HG03025 (cell line): ENCODE results near the gene PATL1.
A peak's percentile ranks its signal among the peaks of the same experiment; 100 is the strongest.
"Not testable (repeated sequence)": the region's sequence is repeated elsewhere in the genome, so short reads cannot be mapped to it uniquely, and the experiment has no call there.

Experiments used
- ATAC-seq: cut with Tn5 transposase; IDR thresholded peaks from one replicate; pipeline ENCODE4 v1.9.1; 2021; ENCODE audit warnings: mild to moderate bottlenecking, moderate library complexity; ENCODE audit not compliant: unreplicated experiment, low FRiP score

The PATL1 gene

DNA sequence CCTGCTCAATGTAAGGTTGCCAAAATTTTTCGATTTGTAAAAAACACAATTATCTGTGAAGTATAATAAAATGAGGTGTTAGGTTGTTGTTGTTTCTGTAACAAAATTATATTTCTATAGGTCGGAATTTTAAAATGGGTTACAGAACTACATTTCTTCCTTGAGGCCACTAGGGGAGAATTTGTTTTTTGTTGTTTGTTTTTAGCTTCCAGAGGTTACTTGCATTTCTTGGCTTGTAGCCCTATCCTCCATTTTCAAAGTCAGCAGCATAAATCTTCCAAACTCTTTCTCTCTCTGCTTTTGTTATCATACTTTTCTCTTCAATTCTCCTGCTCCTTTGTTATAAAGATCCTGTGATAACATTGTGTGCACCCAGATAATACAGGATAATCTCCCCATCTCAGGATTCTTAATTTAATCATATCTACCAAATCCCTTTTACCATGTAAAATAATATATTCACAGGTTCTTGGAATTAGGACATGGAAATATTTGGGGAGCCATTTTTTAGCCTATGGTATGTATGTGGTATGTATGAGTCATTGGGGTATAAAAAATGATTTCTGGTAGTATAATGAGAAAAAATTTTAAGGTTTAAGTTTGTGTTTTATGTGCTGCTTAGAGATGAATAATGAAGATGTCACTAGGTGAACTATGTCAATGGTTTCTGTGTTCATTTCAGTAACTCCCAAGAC lies 9.4 kb upstream of the PATL1 start:
- no peak for ATAC-seq

- no peak for ATAC-seq
These were observed 7.4 kb upstream of the PATL1 start for GRCh38 chr11:59676205-59676604.

GRCh38 chr11:59674291-59674690 lies 5.5 kb upstream of the PATL1 start:
- ATAC-seq: no peak

GRCh38 chr11:59673291-59673690 lies 4.5 kb upstream of the PATL1 start:
- ATAC-seq: no peak

- no peak for ATAC-seq
These were observed 2.6 kb upstream of the PATL1 start for GRCh38 chr11:59671471-59671870.

DNA sequence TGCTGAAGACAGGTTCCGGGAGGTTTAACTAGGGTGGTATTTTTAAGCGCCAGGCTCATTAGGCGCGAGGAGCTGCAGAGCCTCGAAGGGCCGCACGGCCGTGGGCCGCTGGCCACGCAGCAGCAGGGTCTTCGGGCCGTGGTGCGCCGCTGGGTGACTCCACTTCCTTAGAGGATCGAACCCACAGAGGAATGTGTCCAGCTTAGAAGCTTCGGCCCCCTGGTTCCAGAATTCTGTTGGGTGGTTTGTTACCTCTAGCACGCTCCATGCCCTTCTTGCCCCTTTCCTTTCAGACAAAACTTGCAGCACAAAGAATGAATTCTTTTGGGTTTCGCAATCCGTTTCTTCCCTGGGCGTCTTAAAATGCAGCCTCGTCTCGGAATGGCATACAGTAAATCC lies 773 bp upstream of the PATL1 start:
- ATAC-seq: no peak

DNA sequence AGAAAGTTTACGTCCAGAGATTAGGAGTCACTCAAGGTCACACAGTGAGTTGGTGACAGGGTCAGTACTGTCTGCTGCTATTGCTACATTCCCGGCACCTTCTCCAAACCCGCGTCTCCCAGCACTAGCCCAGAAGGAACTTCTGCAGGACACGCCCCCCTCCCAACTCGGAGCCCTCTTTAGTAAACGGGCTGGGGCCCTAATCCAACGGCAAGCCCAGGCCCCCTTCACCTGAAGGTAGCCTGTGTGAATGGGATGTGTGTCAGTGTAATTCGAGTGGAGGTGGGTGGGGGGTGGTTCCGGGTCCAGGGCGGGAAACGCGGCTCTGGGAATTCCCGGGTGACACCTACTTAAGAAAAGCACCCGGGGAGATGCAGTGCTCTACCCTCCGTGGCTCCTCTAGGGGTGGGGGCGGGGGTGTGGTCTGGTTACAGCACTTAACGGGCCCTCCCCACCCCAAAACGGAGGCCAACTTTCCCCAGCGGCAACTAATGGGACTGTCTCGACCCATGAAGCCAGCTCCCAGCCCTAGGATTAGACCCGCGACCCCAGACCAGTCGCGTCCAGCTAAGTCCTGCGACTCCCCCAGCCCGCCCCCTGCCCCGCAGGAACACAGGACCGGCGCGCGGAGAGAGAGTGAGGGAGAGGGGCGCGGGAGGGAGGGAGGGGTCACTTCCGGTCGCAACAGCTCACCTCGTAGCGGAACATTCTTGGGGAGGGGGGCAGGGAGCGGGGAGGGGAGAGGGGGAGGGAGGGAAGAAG lies 468 bp downstream of the PATL1 start:
- ATAC-seq: peak; percentile 35

GRCh38 chr11:59667812-59668187 lies 1.0 kb downstream of the PATL1 start:
- no peak for ATAC-seq

DNA sequence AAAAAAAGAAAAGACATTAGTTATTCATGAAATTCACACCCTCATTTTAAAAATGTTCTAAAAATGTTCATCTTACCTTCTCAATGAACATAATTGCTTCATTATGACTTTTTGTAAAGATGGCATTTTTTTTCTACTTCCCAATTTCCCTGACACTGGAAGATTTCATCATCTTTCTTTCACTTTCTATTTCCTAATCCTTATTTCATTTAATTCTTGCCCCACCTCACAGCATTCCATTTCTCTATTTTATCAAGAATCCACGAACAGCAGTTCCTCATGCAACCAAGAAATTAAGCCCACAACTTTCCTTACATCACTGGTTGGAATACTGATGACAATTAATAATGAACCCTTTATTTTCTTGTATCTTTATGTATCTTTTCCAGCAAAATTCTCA lies 1.9 kb downstream of the PATL1 start:
- no peak for ATAC-seq

- no peak for ATAC-seq
These were observed 8.2 kb downstream of the PATL1 start for GRCh38 chr11:59660621-59661020.

DNA sequence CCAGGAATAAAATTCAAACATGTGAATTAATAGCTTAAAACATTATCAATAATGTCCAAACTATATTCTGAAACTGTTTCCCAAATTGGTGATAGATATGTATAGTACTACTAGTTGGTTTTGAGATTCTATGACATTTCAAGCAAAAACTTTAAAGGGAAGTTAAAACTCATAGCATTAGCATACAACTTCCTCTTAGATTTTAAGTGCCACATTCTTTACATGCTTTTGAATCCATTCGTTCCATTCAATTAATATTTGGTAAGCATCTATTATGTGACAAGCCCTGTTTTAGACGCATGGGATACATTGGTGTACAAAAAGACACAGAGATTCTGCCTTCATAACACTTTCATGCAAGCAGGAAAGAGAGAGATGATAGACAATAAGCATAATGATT lies 8.9 kb downstream of the PATL1 start:
- no peak for ATAC-seq

DNA sequence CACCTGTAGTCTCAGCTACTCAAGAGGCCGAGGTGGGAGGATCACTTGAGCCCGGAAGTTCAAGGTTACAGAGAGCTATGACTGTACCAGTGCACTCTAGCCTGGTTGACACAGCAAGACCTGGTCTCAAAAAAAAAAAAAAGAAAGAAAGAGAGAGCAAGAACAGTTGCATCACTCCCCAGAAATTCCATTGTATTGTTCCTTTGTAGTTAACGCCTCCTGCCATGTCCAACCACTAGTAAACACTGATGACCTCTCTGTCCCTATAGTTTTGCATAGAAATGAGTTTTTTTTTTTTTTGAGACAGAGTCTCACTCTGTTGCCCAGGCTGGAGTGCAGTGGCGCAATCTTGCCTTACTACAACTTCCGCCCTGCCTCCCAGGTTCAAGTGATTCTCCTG lies 10.8 kb downstream of the PATL1 start:
- ATAC-seq: no peak

GRCh38 chr11:59654893-59655292 lies 13.9 kb downstream of the PATL1 start:
- no peak for ATAC-seq

- no peak for ATAC-seq
These were observed 21.4 kb downstream of the PATL1 start for GRCh38 chr11:59647245-59647980.

DNA sequence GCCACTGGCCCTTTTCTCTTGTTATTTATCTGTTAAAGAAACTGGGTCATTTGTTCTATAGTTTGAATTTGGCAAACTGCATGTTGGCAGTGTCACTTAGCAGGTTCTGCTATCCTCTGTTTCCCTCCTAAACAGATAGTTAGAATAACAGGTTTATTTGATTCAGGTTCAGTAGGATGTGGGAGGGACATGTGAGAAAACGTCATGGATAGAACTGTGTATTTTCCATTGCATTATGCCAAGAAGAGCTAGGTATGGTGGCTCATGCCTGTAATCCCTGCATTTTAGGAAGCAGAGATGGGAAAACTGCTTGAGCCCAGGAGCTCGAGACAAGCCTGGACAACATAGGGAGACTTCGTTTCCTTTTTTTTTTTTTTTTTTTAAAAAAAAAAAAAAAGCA lies 24.3 kb downstream of the PATL1 start:
- ATAC-seq: no peak

GRCh38 chr11:59643390-59643789 lies 25.4 kb downstream of the PATL1 start:
- ATAC-seq: no peak

- ATAC-seq: no peak
These were observed 27.7 kb downstream of the PATL1 start for GRCh38 chr11:59641156-59641555.

- ATAC-seq: no peak
These were observed 38.3 kb downstream of the PATL1 start for GRCh38 chr11:59630493-59630892.

DNA sequence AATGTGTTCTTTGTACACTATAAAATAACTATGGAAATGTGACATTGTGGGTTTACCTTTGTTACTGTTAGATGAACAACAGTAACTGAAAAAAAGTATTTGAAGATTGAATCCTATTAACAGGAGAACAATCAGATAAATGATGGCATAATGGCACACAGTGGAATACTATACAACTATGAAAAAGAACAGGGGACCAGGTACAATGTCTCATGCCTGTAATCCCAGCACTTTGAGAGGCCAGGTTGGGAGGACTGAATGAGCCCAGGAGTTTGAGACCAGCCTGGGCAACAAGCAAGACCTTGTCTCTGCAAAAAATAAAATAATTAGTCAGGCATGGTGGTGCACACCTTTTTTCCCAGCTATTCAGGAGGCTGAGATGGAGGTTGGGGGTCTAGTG lies 38.8 kb downstream of the PATL1 start:
- no peak for ATAC-seq

DNA sequence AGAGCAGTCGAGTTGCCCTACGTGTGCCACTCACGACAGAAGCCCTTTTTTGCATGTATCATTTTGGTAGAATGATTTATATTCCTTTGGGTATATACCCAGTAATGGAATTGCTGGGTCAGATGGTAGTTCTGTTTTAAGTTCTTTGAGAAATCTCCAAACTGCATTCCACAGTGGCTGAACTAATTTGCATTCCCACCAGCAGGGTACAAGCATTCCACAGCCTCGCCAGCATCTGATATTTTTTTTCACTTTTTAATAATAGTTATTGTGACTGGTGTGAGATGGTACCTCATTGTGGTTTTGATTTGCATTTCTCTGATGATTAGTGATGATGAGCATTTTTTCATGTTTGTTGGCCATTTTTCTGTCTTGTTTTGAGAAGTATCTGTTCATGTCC lies 41.9 kb downstream of the PATL1 start:
- ATAC-seq: not testable (repeated sequence)

- ATAC-seq: no peak
These were observed 43.1 kb downstream of the PATL1 start for GRCh38 chr11:59625703-59626102.

GRCh38 chr11:59617876-59618275 lies 51.0 kb downstream of the PATL1 start:
- no peak for ATAC-seq
